ENCODE results near the gene MAGI2.
"Not testable (repeated sequence)": the region's sequence is repeated elsewhere in the genome, so short reads cannot be mapped to it uniquely, and the experiment has no call there.

The MAGI2 gene

DNA sequence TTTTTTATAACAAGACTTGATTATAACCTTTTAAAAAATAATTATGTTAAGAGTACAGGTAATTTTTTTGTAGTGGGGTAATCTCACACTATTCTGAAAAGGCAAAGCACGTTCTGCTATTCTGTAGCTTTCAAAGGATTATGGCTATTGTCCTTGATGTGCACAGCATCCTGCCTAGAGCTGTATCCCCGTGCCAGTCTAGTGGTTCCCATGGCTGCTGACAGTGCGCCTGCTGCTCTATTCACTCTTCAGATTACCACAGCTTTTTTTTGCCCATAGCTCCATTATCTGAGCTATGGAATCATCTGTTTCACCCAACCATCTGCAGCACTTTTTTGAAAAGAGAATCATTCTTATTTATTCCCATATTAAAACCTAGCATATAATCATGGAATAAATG, 931.5 kb downstream of the MAGI2 start:
- no peak for DNase-seq

DNA sequence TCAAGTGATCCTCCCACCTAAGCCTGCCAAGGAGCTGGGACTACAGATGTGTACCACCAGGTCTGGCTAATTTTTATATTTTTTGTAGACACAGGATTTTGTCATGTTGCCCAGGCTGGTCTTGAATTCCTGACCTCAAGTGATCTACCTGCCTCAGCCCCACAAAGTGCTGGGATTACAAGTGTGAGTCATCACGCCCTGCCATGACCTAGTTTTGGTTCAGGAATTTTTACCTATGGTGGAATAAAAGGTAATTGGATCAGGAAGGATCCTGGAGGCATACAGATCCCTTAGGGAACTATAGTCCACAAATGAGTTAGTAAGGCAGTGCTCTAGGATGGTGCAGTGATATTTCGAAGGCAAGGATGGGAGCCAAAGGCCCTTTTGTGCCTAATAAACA, 937.0 kb downstream of the MAGI2 start:
- DNase-seq = no peak

DNA sequence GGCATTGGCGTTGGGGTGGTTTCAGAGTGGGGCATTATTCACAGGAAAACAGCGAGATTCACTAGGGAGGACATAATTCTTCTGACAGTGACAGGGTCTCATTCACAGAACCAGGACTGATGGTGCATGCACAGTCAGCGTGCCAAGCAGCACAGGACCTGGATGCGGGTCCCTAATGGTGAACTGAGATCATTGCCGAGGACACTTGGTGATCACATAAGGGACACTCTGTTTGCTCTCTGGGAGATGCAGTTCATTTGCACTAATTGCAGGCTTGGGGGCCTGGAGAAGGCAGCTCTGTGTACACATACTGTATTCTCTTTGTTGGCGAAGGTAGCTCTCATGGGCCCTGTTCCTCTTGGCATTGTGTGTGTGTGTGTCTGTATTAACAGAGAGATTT, 938.8 kb downstream of the MAGI2 start:
- DNase-seq = no peak

DNA sequence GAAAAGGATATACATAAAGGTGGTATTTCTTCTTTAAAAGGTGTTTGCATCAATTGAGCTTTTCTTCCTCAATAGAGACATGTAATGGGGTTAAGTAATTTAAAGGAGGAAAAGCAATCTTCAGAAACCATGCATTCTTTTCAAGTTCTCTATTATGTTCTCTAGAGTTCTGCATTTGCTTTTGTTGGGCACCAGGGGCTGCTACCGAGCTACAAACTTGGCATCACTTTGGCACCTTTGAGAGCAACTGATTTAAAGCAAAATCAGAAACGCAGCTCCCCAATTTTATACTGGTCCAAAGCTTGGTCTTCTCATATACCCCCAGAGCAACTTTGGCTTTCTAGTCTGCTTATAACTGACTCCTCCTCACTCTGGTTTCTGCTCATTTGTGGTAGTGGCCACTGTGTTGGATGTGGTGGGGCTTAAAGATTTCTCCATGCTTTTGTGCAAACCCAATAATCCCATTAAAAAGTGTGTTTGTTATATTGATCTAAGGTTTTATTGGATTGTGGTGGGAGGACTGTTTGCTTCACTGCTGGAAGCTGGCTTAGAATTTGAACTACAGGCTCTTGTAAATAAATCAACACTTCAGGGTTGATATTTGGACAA, 942.8 kb downstream of the MAGI2 start:
- peak; percentile 5 for DNase-seq

DNA sequence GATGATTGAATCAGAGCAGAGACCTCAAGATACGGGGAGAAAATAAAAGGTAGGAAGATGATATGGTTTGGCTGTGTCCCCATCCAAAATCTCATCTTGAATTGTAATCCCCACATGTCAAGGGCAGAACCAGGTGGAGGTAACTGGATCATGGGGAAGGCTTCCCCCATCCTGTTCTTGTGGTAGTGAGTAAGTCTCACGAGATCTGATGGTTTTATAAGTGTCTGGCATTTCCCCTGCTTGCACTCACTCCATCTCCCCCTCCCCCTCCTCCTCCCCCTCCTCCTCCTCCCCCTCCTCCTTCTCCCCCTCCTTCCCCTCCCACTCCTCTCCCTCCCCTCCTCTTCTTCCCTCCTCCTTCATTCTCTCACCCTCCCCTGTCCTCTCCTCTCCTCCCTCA, 950.2 kb downstream of the MAGI2 start:
- DNase-seq = not testable (repeated sequence)

DNA sequence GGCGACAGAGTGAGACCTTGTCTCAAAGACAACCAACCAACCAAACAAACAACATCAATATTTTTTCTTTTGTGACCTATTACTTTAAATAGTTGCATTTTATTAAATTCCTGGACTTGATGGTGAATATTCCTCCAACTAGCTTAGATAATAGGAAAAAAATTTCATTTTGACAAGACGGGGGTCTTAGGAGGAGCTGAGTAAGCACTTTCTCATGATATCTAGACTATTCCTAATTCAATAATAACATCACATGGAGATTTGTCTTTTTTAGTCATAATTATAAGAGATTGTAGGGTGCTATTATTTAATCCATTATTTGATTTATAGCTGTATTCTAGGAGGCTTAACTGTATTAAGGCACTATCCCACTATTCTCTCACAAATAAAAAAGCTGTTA, 952.4 kb downstream of the MAGI2 start:
- no peak for DNase-seq

DNA sequence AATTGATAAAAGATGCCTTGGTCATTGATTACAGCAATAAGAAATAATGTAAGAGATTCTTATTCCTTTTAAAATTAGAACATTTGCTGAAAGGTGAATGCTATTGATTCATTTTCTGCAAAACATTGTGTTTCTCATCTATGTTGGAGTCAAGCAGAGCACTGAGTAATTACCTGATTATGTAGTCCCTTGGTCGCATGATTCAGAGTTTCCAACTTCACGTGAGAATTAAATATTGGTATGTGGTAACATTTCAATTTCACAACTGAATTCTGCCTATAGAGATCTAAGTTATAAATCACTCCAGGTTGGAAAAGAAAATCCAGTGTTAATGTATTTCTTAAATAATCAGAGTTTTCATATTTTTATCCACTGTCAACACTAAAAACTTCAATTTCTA, 953.5 kb downstream of the MAGI2 start:
- DNase-seq = no peak

DNA sequence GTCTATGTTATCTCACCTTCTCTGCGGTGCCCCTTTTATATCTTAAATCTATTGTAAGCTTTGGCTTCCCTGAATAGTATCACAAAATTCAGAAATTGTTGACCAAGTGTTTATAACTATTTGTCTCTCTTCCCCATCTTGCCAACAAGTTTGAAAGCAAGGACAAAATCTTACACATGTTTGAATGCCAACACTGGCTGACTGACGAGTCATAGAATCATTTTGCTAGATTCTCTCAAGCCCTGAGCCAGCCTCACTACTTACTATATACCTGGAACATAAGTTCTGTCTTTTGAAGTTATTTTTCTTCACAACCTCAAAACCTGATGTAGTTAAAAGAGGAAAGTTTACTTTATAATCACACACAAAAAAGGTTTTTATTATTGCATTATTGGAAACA, 954.2 kb downstream of the MAGI2 start:
- DNase-seq = no peak

DNA sequence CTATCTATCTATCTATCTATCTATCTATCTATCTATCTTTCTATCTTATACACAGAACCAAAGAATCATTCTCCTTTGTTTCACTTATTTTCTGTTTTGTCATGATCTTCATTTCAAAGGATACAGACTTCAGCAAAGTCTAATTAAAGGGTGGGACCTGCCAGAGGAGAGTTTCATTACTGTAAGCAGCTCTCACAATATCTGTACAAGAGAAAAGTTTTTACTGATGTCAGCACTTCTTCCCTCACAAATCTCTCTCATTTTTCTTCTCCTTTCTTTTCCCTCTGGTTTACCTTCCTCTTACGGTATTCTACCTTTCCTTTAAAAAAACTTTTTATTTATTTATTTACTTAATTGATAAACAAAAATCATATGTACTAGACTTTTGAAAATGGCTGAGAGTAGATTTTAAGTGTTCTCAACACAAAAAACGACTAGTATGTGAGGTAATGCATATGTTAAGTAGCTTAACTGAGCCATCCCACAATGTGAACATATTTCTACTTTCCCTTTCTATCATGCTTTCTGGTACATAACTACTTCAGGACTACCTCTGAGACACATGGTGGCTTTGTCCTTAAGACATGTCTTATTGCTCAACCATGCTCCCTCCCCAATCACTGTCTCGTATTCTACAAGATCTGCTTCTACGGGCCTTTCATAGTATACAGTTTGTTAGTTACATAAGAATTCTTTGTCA, 955.6 kb downstream of the MAGI2 start:
- no peak for DNase-seq

DNA sequence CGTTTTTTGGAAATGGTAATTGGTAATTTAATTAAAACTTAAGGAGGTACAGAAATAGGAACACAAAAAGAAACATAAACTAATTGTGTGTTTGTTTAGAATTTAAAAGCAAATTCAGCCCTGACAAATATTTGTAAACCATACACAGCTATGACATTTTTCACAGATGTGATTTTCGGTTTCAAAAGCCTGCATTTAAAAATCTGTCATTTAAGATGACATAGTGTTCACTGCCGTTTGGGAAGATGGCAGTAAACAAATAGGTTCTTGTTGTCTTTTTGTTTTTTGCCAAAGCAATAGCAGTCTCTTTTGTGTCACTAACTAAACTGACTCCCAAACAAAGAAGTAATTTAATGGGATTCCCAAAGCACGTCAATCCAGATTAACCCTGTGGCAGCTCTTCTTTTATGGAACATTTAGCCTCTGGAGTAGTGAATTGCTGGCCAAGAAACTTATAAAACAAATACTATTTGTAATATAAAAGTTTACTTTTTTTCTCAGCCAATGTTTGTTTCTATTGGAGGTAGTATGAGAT, 957.3 kb downstream of the MAGI2 start:
- no peak for DNase-seq

DNA sequence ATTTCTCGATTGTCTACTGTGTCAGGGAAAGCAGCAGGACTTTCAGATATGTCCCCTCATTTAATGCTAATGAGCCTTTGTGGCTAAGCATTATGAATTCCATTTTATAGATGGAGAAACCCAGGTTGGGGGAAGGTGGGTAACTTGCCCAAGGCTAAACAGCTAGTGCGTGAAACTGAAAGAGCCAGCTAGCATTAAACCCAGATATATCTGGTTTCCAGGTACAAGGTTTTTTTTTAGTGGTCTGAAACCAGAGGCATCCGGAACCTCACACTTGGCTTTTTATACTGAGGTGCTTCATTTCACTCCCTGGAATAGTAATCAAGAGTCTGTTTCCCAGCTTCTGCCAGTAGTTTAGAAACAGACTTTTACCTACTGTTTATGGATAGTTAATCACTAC, 960.1 kb downstream of the MAGI2 start:
- no peak for DNase-seq

DNA sequence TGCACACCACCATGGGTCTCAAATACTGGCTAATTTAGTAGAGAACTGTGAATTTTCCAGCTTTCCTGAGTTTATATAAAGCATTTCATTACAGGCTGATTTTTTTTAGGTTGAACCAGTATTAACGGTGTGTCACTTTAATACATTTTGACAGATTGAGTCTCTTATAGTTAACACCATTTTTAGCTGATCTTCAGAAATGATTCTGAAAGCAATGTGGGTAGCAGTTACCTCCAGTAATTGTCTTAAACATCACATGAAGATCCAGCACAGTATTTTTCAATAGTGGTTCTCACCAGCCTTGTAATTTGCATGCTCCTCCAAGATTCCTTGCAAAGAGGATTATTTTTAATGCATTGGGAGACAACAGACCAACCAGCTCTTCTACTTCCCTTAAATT, 961.3 kb downstream of the MAGI2 start:
- DNase-seq = no peak

DNA sequence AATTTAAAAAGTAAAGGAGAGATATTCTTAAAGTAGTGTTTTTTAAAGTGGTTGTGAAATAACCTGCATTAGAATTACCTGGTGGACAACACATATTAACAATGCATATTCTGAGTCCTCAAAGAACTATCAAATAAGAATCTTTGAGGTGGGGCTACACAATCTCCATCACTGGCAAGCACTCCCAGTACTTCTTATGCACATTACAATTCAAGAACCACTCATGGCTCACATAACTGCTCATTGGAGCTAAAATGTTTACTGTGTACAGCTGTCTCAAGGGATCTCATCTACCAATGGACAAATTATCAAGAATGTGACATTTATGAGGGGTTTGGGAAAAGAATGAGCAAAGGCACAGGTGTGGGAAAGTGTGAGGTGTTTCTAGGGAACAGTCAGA, 962.9 kb downstream of the MAGI2 start:
- DNase-seq = no peak

DNA sequence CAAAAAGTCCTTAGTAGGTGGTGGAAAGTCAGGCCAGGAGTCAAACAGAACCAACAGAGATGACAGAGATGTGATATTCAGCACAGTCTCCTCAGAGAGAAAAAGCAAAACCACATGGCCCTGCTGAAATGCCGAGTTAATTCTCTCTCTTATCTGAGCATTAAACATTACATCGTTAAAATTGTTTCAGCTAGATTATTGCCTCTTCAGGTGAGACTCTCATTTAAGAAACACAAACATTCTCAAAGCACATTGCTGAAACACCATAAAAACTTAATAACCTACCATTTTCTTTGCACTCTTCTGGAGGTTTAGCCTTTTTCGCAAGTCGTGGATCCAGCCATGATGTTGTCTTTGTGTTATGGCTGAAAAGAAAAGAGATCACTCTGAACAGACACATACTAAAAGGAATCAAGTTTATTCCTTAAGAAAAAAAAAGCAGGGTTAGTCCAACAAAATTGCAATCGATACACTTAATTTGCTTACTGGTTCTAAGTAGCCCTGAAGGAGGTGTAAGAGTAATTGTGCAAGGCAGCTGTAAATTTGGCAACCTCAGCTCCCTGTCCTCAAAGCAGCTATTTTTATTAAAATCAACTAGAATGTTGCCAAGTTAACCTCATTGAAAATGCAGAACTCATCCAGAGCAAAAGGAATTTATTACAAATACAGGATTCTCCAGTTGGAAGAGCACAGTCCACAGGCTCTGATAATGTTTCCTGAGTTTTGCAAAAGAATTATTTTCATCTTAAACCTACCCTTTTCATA, 963.8 kb downstream of the MAGI2 start:
- no peak for DNase-seq

DNA sequence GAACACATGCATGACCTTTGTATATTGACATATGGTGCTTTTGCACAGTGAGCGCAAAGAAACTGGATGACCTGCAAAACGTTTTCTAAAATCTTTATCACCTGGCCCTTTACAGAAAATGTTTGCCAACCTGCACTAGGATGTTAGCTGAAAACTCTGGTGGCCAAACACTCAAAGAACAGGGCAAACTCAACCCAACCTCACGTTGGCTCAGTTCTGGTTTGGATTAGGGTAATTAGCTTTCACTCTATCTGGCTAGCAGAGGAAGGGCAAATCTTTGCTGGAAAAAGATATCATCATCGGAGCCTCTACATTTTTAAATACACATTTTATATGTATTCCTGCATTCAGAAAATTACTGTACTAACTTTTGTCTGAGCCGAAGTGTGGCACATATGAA, 966.0 kb downstream of the MAGI2 start:
- DNase-seq = no peak

DNA sequence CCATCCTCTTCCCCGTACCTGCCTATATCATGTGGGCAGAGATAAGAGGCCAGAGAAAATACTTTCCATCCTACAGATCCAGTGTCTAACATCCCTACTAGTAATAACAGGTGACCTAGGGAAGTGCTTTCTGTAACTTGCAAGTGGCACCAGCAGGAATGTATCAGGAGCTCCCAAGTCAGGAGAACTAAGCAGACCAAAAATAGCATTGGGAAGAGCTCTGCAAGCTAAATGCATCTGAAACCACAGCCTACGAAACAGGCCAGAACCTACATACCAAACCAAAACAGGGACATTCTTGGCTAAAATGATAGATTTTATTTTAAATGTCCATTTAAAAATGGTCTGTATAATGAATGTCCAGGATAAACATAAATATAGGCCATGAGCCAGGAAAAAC, 974.1 kb downstream of the MAGI2 start:
- DNase-seq = no peak

DNA sequence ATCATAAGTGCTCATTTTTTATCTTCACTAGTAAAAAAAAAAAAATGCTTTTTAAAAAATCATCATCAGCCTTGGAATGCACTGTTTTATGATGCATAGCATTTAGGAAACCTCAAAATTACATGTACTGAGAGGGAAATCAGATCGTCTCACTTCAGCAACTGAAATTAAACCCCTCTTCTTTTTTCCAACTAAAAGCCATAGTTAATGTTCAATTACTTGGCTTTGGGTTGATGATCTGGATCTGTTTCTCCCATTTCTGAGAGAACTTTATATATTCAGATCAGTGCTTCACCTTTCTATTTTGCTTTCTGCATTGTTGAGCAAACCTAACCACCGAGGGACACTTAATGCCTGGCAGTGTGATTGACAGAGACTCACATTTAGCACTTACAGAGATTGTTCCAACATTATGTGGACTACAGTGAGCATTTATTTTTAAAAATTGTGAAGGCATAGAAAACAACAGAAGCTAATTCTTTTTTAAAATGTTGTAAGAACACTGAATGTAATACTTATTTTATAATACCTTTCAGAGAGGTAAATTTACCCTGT, 976.5 kb downstream of the MAGI2 start:
- no peak for DNase-seq

DNA sequence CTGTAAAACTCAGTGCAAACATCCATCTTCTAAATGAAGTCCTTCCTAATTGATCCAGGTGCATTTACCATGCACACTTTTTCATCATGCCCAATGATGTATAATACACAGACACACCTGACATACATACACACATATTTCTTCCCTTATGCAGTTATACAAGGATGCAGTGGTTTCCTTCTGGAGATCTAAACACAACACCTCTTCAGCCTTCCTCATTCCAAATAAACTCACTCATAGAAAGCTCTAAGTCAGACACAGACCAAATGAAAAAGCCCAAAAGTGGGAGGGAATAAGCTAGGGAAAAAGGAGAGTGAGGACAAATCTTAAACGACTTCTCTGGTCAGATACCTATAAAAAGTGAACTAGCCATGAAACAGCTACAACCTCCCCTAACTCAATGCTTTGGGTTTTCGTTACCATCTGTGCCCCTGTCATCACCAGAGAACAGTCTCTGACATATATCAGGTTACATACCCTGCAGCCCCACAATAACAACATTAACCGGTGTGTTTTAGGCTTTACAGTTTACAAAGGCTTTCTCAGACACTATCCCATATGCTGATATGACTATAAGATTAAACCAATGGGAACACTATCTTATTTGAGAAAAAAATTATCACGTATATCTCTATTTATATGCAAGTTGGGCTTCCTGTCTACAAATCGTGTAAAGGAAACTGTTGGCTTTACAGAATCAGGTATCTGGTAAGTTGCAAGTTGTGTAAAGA, 979.7 kb downstream of the MAGI2 start:
- DNase-seq = no peak

DNA sequence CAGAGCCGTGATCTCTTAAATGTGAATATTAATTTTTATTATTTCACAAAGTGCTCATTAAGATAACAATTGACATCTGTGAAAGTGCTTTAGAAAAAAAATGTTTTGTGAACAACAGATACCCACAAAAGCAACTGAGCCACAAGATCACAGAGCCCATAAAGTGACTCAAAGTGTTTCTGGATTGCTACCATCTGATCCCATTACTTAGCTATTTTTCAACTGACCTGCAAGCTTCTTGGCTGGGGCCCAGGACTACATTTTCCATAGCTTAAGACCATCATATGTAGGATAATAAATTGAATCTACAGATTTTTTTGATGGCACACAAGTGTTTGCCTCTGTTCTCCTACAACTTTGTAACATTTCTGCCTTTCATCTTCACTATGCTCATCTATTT, 980.4 kb downstream of the MAGI2 start:
- no peak for DNase-seq

DNA sequence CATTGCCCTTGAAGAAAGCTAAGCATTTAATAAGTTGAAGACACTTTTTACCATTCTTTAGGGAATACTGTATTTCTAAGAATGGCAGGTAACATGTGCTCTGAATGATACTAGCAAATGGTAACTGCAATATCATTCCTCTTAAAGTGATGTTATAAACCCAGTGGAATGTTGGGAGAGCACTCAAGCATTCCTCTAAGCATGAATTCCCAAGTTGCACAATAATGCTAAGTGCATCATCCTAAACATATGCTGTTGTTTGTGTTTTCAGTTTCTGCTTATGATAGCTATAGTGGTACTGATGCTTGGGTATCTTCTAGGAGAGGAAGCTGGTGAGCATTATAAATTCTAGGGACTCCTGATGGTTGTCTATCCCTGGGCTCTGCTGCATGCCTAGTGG, 980.9 kb downstream of the MAGI2 start:
- DNase-seq = no peak

DNA sequence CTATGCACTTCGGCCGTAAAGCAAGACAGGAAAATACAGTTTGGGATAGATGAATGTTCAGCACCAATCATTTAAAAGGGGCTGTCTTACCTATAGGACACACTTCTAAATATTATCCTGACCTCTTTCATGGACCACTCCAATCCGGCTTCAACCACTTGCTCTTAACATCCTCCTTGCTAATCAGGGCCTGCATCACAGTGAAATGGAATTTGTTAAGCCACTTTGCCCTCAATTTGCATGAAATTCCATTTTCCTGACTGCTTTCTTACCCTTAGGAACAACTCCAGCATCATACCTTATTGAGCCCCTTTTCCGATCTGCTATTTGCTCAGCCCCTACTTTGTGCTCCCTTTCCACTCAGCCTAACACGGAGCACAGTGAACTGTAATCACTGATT, 987.6 kb downstream of the MAGI2 start:
- no peak for DNase-seq

DNA sequence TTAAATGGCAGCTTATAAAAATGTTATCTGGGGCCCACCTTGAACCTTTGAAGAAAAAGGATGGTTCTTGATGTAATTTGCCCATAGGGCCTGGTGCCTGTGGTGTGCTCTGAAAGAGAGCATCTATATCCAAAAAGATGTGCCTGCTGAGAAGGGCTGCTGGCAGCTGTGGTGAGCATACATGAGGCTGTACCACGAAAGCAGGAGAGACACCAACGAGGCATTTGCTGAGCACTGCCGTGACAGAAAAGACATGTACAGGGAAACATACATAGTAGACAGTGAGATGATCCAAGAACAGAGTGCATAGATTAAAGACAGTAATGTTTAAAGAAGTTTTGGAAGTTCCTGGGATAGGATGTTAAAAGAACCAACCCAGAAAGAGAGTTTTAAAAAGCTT, 990.4 kb downstream of the MAGI2 start:
- no peak for DNase-seq

DNA sequence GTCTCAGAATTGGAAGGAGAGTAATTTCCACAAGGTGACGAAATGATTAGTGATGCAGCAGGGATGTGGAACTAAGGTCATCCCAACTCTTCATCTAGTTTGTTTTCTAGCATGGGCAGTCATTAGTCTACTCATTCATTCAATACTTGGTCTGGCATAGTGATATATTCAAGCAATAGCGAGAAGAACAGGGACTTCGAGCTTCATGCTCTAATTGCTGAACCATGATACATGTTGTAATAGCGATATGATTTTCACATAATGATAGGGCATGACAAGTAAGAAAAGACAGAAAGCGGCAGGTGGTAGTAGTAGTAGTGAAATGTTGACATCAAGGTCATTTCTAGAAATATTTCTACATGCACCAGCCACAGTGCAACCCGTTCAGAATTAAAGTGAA, 1002.8 kb downstream of the MAGI2 start:
- DNase-seq = no peak

Measured in stimulated activated CD4-positive, alpha-beta T cell treated with anti-CD3 and anti-CD28 coated beads, Interleukin-15, amount 100 ng/mL, for 24 hours (primary cell).